PC-9 (cell line): ENCODE results near the gene PSMD13. TPM values are rescaled to one million over a fixed set of nuclear protein-coding genes. Genes with fewer than 3 reads are reported as not detected.

Experiments
- BruUV-seq: library from RNA; stranded (reverse); fragments of 400-500 nt; replicated peaks from 2 replicates; lab custom pipeline; 2021; lab: Mats Ljungman, UMichigan
- CTCF ChIA-PET: fragments of 300-600 bp; sonication (Branson Sonifier 250); formaldehyde crosslinking; loops from one replicate; lab custom pipeline; 2022; ENCODE audit warnings: antibody characterized with exemption; lab: Charles Lee
- POLR2A ChIA-PET: fragments of 300-600 bp; sonication (Branson Sonifier 250); formaldehyde crosslinking; loops from one replicate; lab custom pipeline; 2022; ENCODE audit warnings: antibody characterized with exemption; ENCODE audit not compliant: unreplicated experiment; lab: Charles Lee
- DNase-seq, 2 experiments: peaks; one replicate each; pipeline versions ENCODE4 v3.0.0 to v3.0.0-alpha.2; 2015 to 2022; ENCODE audit warnings: mixed read lengths in 1 of 2
- H2AFZ ChIP-seq: fragments of 200-600 bp; sonication (generic); 2 replicates; pipeline ENCODE4 v1.8.1; 2017; ENCODE audit warnings: antibody characterized with exemption
- H3F3A ChIP-seq: fragments of 200-600 bp; sonication (generic); 2 replicates; pipeline ENCODE4 v1.8.1; 2017; ENCODE audit warnings: antibody characterized with exemption, mild to moderate bottlenecking, low read depth; ENCODE audit not compliant: insufficient read depth
- H3K27ac ChIP-seq: fragments of 200-600 bp; sonication (generic); 2 replicates; pipeline ENCODE4 v1.6.1; 2016; ENCODE audit warnings: mixed run types
- H3K27me3 ChIP-seq: fragments of 200-600 bp; sonication (generic); 2 replicates; pipeline ENCODE4 v1.6.1; 2016; ENCODE audit warnings: low read depth, mixed run types; ENCODE audit not compliant: insufficient read depth
- H3K36me3 ChIP-seq: fragments of 200-600 bp; sonication (generic); 2 replicates; pipeline ENCODE4 v1.6.1; 2016; ENCODE audit warnings: low read depth, mixed run types
- H3K4me1 ChIP-seq: fragments of 200-600 bp; sonication (generic); replicated peaks from 2 replicates; pipeline ENCODE4 v1.6.1; 2016; ENCODE audit warnings: mixed run types; ENCODE audit not compliant: insufficient read depth
- H3K4me2 ChIP-seq: fragments of 200-600 bp; sonication (generic); 2 replicates; pipeline ENCODE4 v1.6.1; 2017; ENCODE audit warnings: mixed run types
- H3K4me3 ChIP-seq: fragments of 200-600 bp; sonication (generic); 2 replicates; pipeline ENCODE4 v1.6.1; 2016; ENCODE audit warnings: mixed run types
- H3K79me2 ChIP-seq: fragments of 200-600 bp; sonication (generic); 2 replicates; pipeline ENCODE4 v1.6.1; 2017; ENCODE audit warnings: low read depth, mixed run types
- H3K9me2 ChIP-seq: fragments of 200-600 bp; sonication (generic); 2 replicates; pipeline ENCODE4 v1.8.1; 2017; ENCODE audit warnings: mild to moderate bottlenecking; ENCODE audit not compliant: insufficient read depth
- H3K9me3 ChIP-seq: fragments of 200-600 bp; sonication (generic); 2 replicates; pipeline ENCODE4 v1.8.1; 2016; ENCODE audit warnings: low read depth; ENCODE audit not compliant: insufficient read depth
- H4K20me1 ChIP-seq: fragments of 200-600 bp; sonication (generic); 2 replicates; pipeline ENCODE4 v1.8.1; 2017; ENCODE audit not compliant: insufficient read depth
- EZH2 ChIP-seq: fragments of 200-600 bp; sonication (generic); IDR thresholded peaks from 2 replicates; pipeline ENCODE4 v1.8.0; 2017; ENCODE audit warnings: antibody characterized with exemption, low read depth
- intact Hi-C: fragments of 100-400 bp; cut with micrococcal nuclease; formaldehyde crosslinking; loops from one replicate; pipeline ENCODE4 v1.10.0; 2022; ENCODE audit not compliant: unreplicated experiment
- total RNA-seq: library from RNA; stranded (reverse); gene quantifications from 2 replicates; pipeline ENCODE4 v1.2.3, GENCODE V29; 2021
- TF ChIP-seq, protein P1 (sequence below): fragments of 200-600 bp; sonication (generic); conservative IDR thresholded peaks from 2 replicates; pipeline ENCODE4 v1.6.1; 2017; ENCODE audit warnings: mixed run types, antibody characterized with exemption, mild to moderate bottlenecking, moderate library complexity

PSMD13 gene
- total RNA-seq, 1 experiment from 2014 or later: 143 TPM

DNA sequence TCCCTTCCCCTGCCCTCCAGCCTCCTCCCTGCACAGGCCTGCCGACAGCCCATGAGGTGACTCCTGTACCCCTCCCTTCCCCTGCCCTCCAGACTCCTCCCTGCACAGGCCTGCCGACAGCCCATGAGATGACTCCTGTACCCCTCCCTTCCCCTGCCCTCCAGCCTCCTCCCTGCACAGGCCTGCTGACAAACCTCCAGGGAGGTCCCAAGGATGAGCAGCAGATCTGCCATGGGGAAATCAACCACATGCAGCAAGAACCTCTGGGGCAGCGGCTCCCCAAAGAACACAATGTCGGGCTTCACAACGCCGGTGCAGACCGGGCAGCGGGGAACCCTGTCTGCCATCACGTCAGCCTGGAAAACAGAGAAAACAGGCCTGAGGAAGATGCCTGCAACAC is 12.9 kb upstream of the PSMD13 start:
- Histone ChIP-seq H3K4me2 (no peak overlapping the region), H3K27ac (no peak overlapping the region), H2AFZ (no peak overlapping the region), H4K20me1 (no peaks in the 10 kb centered on the region), H3K9me3 (no peaks in the 10 kb centered on the region), H3F3A (no peaks in the 10 kb centered on the region), H3K79me2 (no peaks in the 10 kb centered on the region), H3K27me3 (no peaks in the 10 kb centered on the region), H3K9me2 (no peaks in the 10 kb centered on the region), H3K4me3 (no peak overlapping the region), H3K36me3 (no peaks in the 10 kb centered on the region), H3K4me1 (no peaks in the 10 kb centered on the region)
- ChIA-PET CTCF (no interaction called here), POLR2A (no interaction called here)
- BruUV-seq: no TSS peak
- TF ChIP-seq, protein P1, sequence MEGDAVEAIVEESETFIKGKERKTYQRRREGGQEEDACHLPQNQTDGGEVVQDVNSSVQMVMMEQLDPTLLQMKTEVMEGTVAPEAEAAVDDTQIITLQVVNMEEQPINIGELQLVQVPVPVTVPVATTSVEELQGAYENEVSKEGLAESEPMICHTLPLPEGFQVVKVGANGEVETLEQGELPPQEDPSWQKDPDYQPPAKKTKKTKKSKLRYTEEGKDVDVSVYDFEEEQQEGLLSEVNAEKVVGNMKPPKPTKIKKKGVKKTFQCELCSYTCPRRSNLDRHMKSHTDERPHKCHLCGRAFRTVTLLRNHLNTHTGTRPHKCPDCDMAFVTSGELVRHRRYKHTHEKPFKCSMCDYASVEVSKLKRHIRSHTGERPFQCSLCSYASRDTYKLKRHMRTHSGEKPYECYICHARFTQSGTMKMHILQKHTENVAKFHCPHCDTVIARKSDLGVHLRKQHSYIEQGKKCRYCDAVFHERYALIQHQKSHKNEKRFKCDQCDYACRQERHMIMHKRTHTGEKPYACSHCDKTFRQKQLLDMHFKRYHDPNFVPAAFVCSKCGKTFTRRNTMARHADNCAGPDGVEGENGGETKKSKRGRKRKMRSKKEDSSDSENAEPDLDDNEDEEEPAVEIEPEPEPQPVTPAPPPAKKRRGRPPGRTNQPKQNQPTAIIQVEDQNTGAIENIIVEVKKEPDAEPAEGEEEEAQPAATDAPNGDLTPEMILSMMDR: no peak
- no peak for TF ChIP-seq EZH2
- intact Hi-C loops: no loop called here
- no peak for DNase-seq

DNA sequence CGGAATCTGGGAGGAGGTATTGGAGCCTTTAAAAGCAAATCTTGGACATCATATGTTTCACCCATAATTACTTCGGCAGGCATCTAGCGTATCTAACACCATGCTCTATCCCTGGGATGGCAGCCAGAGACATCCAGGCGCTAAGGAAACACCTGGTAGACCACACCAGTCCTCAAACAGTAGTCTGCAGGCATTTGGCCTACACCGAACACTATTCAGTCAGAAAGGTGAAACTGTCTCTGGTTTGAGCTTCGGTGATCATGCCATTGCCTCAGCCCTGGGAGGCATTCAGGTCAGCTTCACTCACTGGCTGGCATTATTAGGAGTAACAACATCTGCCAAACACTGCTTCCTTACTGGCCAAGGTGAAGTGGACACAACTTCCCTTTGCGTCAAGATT is 12.4 kb upstream of the PSMD13 start:
- no peaks in the 10 kb centered on the region for H3K36me3 ChIP-seq
- TF ChIP-seq EZH2: no peak
- TF ChIP-seq, protein P1: no peak
- no peak overlapping the region for H2AFZ ChIP-seq
- DNase-seq: no peak
- BruUV-seq: no TSS peak
- no peaks in the 10 kb centered on the region for H3K27me3 ChIP-seq
- intact Hi-C loops: no loop called here
- POLR2A ChIA-PET: no interaction called here
- no peak overlapping the region for H3K4me2 ChIP-seq
- H3K4me3 ChIP-seq: no peak overlapping the region
- no peaks in the 10 kb centered on the region for H3F3A ChIP-seq
- H3K79me2 ChIP-seq: no peaks in the 10 kb centered on the region
- no peaks in the 10 kb centered on the region for H3K9me3 ChIP-seq
- no peak overlapping the region for H3K27ac ChIP-seq
- H3K9me2 ChIP-seq: no peaks in the 10 kb centered on the region
- CTCF ChIA-PET: no interaction called here
- H4K20me1 ChIP-seq: no peaks in the 10 kb centered on the region
- no peaks in the 10 kb centered on the region for H3K4me1 ChIP-seq

DNA sequence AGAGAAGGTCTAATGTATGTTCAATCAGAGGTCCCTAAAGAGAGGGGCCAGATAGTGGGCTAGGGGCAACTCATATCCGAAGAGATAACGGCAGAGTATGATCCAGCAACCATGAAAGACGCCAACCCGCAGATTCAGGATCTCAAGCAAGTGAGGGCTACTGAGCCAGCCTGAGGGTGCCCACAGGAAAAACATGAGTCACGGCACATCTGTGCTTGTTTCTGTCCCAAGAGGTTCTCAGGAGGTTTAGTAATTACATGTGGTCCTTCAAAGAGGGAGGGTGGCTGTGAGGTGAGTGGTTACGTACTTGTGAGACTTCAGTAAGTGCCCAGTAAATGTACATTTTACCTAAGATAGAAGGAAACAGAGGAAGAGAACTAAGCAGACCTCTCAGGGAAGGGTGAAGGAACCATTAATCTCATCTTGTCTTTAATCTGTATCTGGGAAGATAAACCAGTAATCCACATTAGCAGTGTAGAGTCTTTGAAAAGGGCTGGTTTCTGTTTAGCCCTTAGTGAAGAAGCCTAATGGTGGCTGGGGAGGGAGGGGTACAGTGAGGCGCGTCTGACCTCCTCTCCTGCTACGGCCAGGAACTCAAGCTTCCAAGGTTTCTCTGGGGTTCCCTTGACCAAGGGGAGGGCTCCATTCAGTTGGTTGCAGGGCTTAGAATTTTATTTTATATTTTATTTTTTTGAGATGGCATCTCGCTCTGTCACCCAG is 10.9 kb upstream of the PSMD13 start:
- Histone ChIP-seq H3K4me1 (no peaks in the 10 kb centered on the region), H3K27ac (no peak overlapping the region), H2AFZ (no peak overlapping the region), H3F3A (no peaks in the 10 kb centered on the region), H3K27me3 (no peaks in the 10 kb centered on the region), H4K20me1 (no peaks in the 10 kb centered on the region), H3K4me3 (no peak overlapping the region), H3K36me3 (no peaks in the 10 kb centered on the region), H3K9me3 (no peaks in the 10 kb centered on the region), H3K79me2 (no peaks in the 10 kb centered on the region), H3K4me2 (no peak overlapping the region), H3K9me2 (no peaks in the 10 kb centered on the region)
- DNase-seq: no peak
- intact Hi-C loops: no loop called here
- POLR2A ChIA-PET: no interaction called here
- BruUV-seq: no TSS peak
- TF ChIP-seq EZH2: no peak
- TF ChIP-seq, protein P1: no peak
- CTCF ChIA-PET: no interaction called here
